GDM1 (cell line): ENCODE measurements around the gene ZYG11A.

Experiments
- DNase-seq: peaks from one replicate; lab custom pipeline; 2025; lab: John Stamatoyannopoulos, UW

Gene ZYG11A

GRCh38 chr1:52918201-52918600, 75.6 kb downstream of the ZYG11A start:
- DNase-seq: no peak

DNA sequence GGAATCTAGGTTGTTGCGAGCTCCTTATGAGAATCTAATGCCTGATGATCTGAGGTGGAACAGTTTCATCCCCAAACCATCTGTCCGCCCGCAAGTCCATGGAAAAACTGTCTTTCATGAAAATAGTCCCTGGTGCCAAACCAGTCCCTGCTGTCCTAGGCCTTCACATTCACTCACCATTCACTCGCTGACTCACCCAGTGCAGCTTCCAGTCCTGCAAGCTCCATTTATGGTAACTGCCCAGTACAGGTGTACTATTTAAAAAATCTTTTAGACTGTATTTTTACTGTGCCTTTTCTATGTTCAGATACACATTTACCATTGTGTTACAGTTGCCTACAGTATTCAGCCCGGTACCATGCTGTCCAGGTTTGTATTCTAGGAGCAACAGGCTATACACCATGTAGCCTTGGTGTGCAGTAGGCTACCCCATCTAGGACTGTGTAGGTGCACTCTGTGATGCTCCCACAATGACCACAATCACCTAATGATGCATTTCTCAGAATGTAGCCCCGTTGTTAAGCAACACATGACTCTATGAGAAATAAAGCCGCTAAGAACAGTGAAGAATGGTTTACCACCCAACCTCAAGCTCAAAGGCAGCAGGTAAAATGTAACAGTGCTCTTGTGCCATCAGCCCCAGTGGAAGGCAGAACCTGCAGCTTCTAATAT, 76.6 kb downstream of the ZYG11A start:
- no peak for DNase-seq

DNA sequence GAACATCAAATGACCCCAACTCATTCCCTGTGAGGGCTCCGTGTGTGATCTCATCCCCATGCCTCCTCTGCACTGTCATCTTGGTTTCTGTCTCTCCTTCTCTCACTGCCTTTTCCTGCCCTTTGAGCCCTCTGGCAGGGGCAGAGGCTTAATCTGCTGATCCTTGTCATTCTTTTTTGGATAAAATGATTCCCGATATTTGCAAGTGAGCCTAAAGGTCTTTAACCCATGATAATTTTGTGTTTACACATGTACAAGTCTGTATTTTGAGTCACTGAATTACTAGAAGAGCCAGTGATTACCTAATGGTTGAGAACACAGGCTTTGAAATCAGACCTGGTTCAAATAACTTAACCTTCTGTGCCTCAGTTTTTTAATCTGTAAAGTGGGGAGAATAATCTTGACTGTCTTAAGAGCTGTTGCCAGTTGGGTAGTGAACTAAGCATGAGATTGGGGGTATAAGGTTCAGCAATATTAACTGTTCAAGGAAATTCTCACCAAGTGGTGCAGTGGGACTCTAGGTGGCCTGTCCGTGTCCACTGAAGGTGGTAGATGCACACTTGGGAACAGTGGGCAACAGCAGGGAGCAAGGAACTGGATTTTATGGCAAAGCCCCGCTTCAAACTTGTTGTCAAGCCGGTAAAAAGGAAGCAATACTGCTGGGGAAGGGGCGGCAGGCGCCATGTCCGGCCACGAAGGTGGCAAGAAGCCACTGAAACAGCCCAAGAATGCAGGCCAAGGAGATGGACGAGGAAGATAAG, 77.3 kb downstream of the ZYG11A start:
- DNase-seq: no peak

- no peak for DNase-seq
Measured at GRCh38 chr1:52920791-52921291, 78.3 kb downstream of the ZYG11A start.

DNA sequence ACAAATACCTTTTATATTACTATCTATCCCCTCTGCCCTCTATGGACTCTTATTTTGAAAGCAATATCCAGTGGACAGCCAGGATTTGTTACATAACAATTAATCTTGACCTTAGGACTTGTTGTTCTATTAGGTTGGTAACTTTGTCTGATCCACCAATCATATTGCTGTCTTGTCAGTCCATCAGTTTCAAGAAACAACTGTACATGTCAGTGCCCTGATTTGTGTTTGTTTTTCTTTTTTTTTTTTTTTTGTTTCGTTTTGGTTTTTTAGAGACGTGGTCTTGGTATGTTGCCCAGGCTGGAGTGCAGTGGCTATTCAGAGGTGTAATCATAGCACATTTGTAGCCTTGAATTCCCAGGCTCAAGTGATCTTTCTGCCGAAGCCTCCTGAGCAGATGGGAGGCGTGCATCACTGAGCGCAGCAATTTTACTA, 83.0 kb downstream of the ZYG11A start:
- no peak for DNase-seq

DNA sequence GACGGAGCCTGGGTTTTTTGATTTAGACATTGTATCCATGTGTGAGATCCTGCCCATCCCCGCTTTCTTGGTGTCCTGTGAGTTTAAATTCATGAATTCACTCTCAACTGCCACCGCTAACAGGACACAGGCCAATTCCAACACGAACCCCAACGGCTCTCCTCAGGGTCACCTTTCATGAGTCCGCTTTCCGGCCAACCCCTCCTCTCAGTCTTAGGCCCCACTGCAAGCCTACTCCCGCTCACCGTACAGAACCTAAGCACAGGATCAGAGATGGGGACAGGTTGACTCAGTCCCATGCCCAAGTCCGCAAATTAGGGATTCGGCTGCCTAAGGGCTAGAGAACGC, 84.3 kb downstream of the ZYG11A start:
- no peak for DNase-seq

GRCh38 chr1:52927212-52928014, 84.9 kb downstream of the ZYG11A start, which contains the start of gene SCP2:
Gene SCP2 (plus strand): TSS chr1:52927276. CDS start chr1:52927397, 121 bp downstream.
- DNase-seq: peak; percentile 6

- no peak for DNase-seq
Measured at GRCh38 chr1:52928015-52928404, 85.5 kb downstream of the ZYG11A start.

- no peak for DNase-seq
Measured at GRCh38 chr1:52929019-52929418, 86.5 kb downstream of the ZYG11A start.

- DNase-seq: no peak
Measured at GRCh38 chr1:52937433-52938182, 95.0 kb downstream of the ZYG11A start.

DNA sequence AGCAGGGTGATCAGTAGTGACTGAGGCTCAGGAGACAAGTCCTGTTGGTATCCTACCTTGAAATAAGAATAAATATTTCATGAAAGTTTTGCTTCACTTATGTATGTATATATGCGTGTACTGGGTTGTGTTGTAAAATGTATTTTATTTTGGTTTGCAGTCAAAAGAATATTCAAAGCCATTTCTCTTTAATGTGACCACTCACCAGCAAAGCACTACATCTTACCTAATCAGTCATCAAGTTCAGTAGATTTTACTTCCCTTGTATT, 95.6 kb downstream of the ZYG11A start:
- DNase-seq: no peak

DNA sequence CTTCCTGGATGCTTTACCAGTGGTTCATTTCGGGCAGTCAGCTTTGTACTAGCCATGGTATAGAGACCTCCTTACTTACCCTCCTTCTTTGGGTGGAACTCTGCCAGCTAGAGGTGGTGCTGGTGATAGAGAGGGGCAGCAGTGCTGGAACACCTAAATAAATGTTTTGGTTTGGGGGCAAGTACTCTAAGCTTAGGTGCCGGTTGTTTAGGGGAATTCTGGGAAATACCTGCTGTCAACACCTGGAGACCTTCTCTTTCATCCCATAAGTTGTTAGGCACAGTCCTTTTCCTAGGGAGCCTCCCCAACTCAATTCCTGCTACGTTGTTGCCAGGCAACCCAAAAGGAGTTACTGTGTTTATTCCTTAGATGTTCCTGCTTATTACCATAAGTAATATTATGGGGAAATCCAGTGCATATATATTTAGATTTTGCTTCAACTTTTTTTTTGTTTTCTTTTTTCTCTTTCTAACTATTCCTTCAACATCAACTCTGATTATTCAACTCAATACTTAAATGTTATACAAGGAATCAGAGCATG, 101.4 kb downstream of the ZYG11A start:
- DNase-seq: no peak

- DNase-seq: no peak
Measured at GRCh38 chr1:52944566-52944965, 102.0 kb downstream of the ZYG11A start.
